HCT116 (cell line): ENCODE data around the gene PANK4. TPM values are rescaled to one million over a fixed set of nuclear protein-coding genes. Genes with fewer than 3 reads are reported as not detected.

Source experiments
- ATAC-seq: fragments of 200-7000 bp; cut with Tn5 transposase; 2 replicates; pipeline ENCODE4 v1.9.1; 2020; ENCODE audit warnings: mild to moderate bottlenecking, moderate library complexity
- BruUV-seq: library from RNA; stranded (reverse); fragments of 400-500 nt; replicated peaks from 2 replicates; lab custom pipeline; 2021; lab: Mats Ljungman, UMichigan
- CTCF ChIA-PET: fragments of 300-600 bp; sonication (Branson Sonifier 250); formaldehyde crosslinking; loops from one replicate; lab custom pipeline; 2021; ENCODE audit warnings: antibody characterized with exemption; lab: Charles Lee
- POLR2A ChIA-PET: fragments of 300-600, 350-600 bp; sonication (Branson Sonifier 250); formaldehyde crosslinking; loops from one replicate; lab custom pipeline; 2021; ENCODE audit warnings: antibody characterized with exemption; lab: Charles Lee
- RAD21 ChIA-PET, 2 experiments: fragments of 300-600 bp; sonication (Branson Sonifier 250); formaldehyde crosslinking; loops; one replicate each; lab custom pipeline; 2023; ENCODE audit warnings: low total read pairs in 2 of 2; ENCODE audit not compliant: uncharacterized antibody in 2 of 2, unreplicated experiment in 2 of 2, low non-redundant PET in 1 of 2; lab: Charles Lee
- DNase-seq: peaks from one replicate; pipeline ENCODE4 v3.0.0-alpha.2; 2010; ENCODE audit warnings: low read depth, low spot score
- H2AFZ ChIP-seq: fragments of 200-600 bp; shearing (Covaris generic), sonication (generic); 2 replicates; pipeline ENCODE4 v1.6.1; 2017; ENCODE audit warnings: low read depth, mixed run types, mixed read lengths, antibody characterized with exemption, low read length; ENCODE audit not compliant: poor library complexity, severe bottlenecking
- H3K27ac ChIP-seq: 2 replicates; pipeline ENCODE4 v1.5.1; 2012; ENCODE audit warnings: low read depth, low read length
- H3K27me3 ChIP-seq: fragments of 200-600 bp; sonication (generic); 2 replicates; pipeline ENCODE4 v1.6.1; 2016; ENCODE audit warnings: mixed run types, low read length, mixed read lengths; ENCODE audit not compliant: insufficient read depth
- H3K36me3 ChIP-seq, 2 experiments: fragments of 200-500 bp in 1 of 2; fragments of 200-600 bp in 1 of 2; sonication (Bioruptor generic) in 1 of 2; sonication (generic) in 1 of 2; 2 replicates each; pipeline versions ENCODE4 v1.5.1 to v1.6.1; 2014 to 2016; ENCODE audit warnings: low read length in 2 of 2, inconsistent platforms in 1 of 2, mixed read lengths in 1 of 2, mixed run types in 1 of 2; ENCODE audit not compliant: insufficient read depth in 2 of 2, control insufficient read depth in 1 of 2
- H3K4me1 ChIP-seq, 2 experiments: fragments of 200-600 bp in 1 of 2; sonication (generic) in 1 of 2; 2 replicates each; pipeline versions ENCODE4 v1.5.1 to v1.6.1; 2012 to 2017; ENCODE audit warnings: low read length in 2 of 2, inconsistent platforms in 1 of 2, mild to moderate bottlenecking in 1 of 2, mixed read lengths in 1 of 2, mixed run types in 1 of 2, moderate library complexity in 1 of 2; ENCODE audit not compliant: insufficient read depth in 2 of 2, control insufficient read depth in 1 of 2
- H3K4me2 ChIP-seq: fragments of 200-600 bp; sonication (generic); 2 replicates; pipeline ENCODE4 v1.6.1; 2017; ENCODE audit warnings: mixed run types, low read length, mixed read lengths
- H3K4me3 ChIP-seq, 2 experiments: fragments of 200-600 bp in 1 of 2; sonication (generic) in 1 of 2; replicated peaks in 1 of 2; 2 replicates each; pipeline ENCODE4 v1.5.1; 2011 to 2016; ENCODE audit warnings: low read length in 2 of 2, control low read depth in 1 of 2, low read depth in 1 of 2, mild to moderate bottlenecking in 1 of 2, mixed read lengths in 1 of 2, mixed run types in 1 of 2
- H3K79me2 ChIP-seq: fragments of 200-600 bp; sonication (generic); 2 replicates; pipeline ENCODE4 v1.6.1; 2017; ENCODE audit warnings: mild to moderate bottlenecking, mixed run types, low read length, moderate library complexity, mixed read lengths; ENCODE audit not compliant: insufficient read depth
- H3K9ac ChIP-seq: fragments of 200-600 bp; sonication (generic); 2 replicates; pipeline ENCODE4 v1.6.1; 2016; ENCODE audit warnings: low read length, mixed read lengths
- H3K9me2 ChIP-seq: fragments of 200-600 bp; sonication (generic), shearing (Covaris generic); 2 replicates; pipeline ENCODE4 v1.6.1; 2017; ENCODE audit warnings: mixed run types, mild to moderate bottlenecking, moderate library complexity; ENCODE audit not compliant: insufficient read depth
- H3K9me3 ChIP-seq, 2 experiments: fragments of 200-500 bp in 1 of 2; fragments of 200-600 bp in 1 of 2; sonication (Bioruptor generic) in 1 of 2; sonication (generic) in 1 of 2; 2 replicates each; pipeline ENCODE4 v1.6.1; 2014 to 2017; ENCODE audit warnings: low read length in 2 of 2, mixed read lengths in 2 of 2, inconsistent platforms in 1 of 2, low read depth in 1 of 2, mild to moderate bottlenecking in 1 of 2, mixed run types in 1 of 2, moderate library complexity in 1 of 2; ENCODE audit not compliant: control insufficient read depth in 1 of 2, insufficient read depth in 1 of 2
- H4K20me1 ChIP-seq: fragments of 200-600 bp; sonication (generic), shearing (Covaris generic); 2 replicates; pipeline ENCODE4 v1.6.1; 2017; ENCODE audit warnings: mixed run types, mild to moderate bottlenecking, moderate library complexity; ENCODE audit not compliant: insufficient read depth
- CBX3 ChIP-seq: IDR thresholded peaks from 2 replicates; pipeline ENCODE4 v1.6.1; 2012; ENCODE audit warnings: low read depth
- CEBPB ChIP-seq: IDR thresholded peaks from 2 replicates; pipeline ENCODE4 v1.6.1; 2012; ENCODE audit warnings: low read depth
- EZH2phosphoT487 ChIP-seq: fragments of 200-600 bp; IDR thresholded peaks from 2 replicates; pipeline ENCODE4 v1.6.1; 2018; ENCODE audit warnings: antibody characterized with exemption, borderline replicate concordance
- JUND ChIP-seq: IDR thresholded peaks from 2 replicates; pipeline ENCODE4 v1.6.1; 2012
- POLR2A ChIP-seq: IDR thresholded peaks from 2 replicates; pipeline ENCODE4 v1.7.0; 2011; ENCODE audit warnings: borderline replicate concordance; ENCODE audit not compliant: insufficient read depth, insufficient read length; ENCODE audit errors: extremely low read depth
- POLR2AphosphoS5 ChIP-seq: IDR thresholded peaks from 2 replicates; pipeline ENCODE4 v1.6.1; 2011; ENCODE audit warnings: mild to moderate bottlenecking, low read depth, low read length, moderate library complexity
- SIN3A ChIP-seq: IDR thresholded peaks from 2 replicates; pipeline ENCODE4 v1.6.1; 2012; ENCODE audit warnings: low read depth
- SRF ChIP-seq: IDR thresholded peaks from 2 replicates; pipeline ENCODE4 v1.6.1; 2012; ENCODE audit warnings: low read depth
- TCF7L2 ChIP-seq: IDR thresholded peaks from 2 replicates; pipeline ENCODE4 v1.7.0; 2011; ENCODE audit warnings: borderline replicate concordance, inconsistent platforms; ENCODE audit not compliant: insufficient read depth, insufficient read length; ENCODE audit errors: extremely low read depth
- ZNF274 ChIP-seq: fragments of 200-500 bp; sonication (Bioruptor generic); IDR thresholded peaks from 2 replicates; pipeline ENCODE4 v1.6.1; 2014; ENCODE audit warnings: mild to moderate bottlenecking, low read depth, low read length, inconsistent platforms
- intact Hi-C: fragments of 100-400 bp; cut with micrococcal nuclease; formaldehyde crosslinking; loops from 2 replicates; pipeline ENCODE4 v1.10.0; 2022
- total RNA-seq: library from RNA; stranded (reverse); gene quantifications from one replicate; pipeline ENCODE4 v1.2.1, GENCODE V29; 2021; ENCODE audit not compliant: unreplicated experiment
- TF ChIP-seq, protein P1 (sequence below): IDR thresholded peaks from 2 replicates; pipeline ENCODE4 v1.6.1; 2011; ENCODE audit warnings: mild to moderate bottlenecking, low read length, moderate library complexity; ENCODE audit not compliant: insufficient replicate concordance; ENCODE audit errors: extremely low read depth
- TF ChIP-seq, protein P2 (sequence below): IDR thresholded peaks from 2 replicates; pipeline ENCODE4 v1.6.1; 2012; ENCODE audit warnings: low read depth

PANK4 gene
- total RNA-seq, 1 experiment from 2014 or later, result 38.5 TPM

DNA sequence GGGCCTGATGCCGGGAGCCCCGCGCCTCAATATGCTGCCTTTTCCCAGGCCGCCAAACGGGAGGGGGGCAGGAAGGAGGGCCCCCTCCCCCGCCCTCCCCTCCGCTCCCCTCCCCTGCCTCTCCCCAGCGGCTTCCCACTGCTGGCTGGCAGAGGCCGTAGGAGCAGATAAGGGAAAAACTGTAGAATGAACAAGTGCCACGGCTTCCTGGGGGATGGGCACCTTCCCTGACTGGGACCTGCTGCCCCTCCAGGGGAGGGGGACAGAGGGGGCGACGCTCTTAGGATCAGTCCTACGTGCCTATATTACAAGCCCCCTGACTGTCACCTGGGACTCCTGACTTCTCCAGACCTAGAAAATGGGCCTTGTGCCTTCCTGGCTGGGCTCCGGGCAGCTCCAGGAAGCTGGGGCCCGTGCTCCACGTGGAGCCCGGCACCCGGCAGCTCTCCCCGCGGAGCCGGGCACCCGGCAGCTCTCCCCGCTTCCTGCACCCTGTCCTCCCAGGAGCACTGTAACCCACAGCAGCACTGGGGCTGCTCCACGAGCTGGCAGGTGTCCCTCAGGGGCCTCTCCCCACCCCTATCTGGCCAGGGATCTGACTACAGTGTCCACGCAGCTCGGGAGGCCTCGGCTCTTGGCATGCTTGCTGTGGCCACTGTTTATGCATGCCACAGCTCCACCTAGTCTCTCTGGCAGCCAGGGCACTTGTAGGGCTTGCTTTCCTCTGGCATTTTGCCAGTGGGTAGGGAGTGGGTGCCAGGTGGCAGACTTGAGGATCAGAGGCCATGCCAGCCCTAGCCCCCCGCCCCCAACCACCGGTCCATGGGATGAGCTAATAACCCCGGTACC lies 4.3 kb upstream of the PANK4 start:
- H3K9me2 ChIP-seq, result no peaks in the 10 kb centered on the region
- no peaks in the 10 kb centered on the region for H3K27me3 ChIP-seq
- CTCF ChIA-PET, result no interaction called here
- H3K27ac ChIP-seq, result no peak overlapping the region; the same call in 1 of the 2 replicates
- no peaks in the 10 kb centered on the region for H3K9me3 ChIP-seq
- no TSS peak for BruUV-seq
- RAD21 ChIA-PET, result no interaction called here
- H3K79me2 ChIP-seq, result peaks cover 3% of the 10 kb centered on the region
- H3K9ac ChIP-seq, result no peak overlapping the region
- H3K4me2 ChIP-seq, result no peak overlapping the region
- H4K20me1 ChIP-seq, result no peaks in the 10 kb centered on the region
- TF ChIP-seq ZNF274 (no peak), POLR2AphosphoS5 (no peak), JUND (no peak), POLR2A (no peak), SIN3A (no peak), SRF (no peak), CEBPB (no peak), EZH2phosphoT487 (no peak), TCF7L2 (no peak), CBX3 (no peak)
- TF ChIP-seq, protein P1, sequence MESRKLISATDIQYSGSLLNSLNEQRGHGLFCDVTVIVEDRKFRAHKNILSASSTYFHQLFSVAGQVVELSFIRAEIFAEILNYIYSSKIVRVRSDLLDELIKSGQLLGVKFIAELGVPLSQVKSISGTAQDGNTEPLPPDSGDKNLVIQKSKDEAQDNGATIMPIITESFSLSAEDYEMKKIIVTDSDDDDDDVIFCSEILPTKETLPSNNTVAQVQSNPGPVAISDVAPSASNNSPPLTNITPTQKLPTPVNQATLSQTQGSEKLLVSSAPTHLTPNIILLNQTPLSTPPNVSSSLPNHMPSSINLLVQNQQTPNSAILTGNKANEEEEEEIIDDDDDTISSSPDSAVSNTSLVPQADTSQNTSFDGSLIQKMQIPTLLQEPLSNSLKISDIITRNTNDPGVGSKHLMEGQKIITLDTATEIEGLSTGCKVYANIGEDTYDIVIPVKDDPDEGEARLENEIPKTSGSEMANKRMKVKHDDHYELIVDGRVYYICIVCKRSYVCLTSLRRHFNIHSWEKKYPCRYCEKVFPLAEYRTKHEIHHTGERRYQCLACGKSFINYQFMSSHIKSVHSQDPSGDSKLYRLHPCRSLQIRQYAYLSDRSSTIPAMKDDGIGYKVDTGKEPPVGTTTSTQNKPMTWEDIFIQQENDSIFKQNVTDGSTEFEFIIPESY, result no peak
- TF ChIP-seq, protein P2, sequence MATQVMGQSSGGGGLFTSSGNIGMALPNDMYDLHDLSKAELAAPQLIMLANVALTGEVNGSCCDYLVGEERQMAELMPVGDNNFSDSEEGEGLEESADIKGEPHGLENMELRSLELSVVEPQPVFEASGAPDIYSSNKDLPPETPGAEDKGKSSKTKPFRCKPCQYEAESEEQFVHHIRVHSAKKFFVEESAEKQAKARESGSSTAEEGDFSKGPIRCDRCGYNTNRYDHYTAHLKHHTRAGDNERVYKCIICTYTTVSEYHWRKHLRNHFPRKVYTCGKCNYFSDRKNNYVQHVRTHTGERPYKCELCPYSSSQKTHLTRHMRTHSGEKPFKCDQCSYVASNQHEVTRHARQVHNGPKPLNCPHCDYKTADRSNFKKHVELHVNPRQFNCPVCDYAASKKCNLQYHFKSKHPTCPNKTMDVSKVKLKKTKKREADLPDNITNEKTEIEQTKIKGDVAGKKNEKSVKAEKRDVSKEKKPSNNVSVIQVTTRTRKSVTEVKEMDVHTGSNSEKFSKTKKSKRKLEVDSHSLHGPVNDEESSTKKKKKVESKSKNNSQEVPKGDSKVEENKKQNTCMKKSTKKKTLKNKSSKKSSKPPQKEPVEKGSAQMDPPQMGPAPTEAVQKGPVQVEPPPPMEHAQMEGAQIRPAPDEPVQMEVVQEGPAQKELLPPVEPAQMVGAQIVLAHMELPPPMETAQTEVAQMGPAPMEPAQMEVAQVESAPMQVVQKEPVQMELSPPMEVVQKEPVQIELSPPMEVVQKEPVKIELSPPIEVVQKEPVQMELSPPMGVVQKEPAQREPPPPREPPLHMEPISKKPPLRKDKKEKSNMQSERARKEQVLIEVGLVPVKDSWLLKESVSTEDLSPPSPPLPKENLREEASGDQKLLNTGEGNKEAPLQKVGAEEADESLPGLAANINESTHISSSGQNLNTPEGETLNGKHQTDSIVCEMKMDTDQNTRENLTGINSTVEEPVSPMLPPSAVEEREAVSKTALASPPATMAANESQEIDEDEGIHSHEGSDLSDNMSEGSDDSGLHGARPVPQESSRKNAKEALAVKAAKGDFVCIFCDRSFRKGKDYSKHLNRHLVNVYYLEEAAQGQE, result no peak
- DNase-seq (no peak), ATAC-seq (no peak)
- intact Hi-C loops, result no loop called here
- no peak overlapping the region for H3K4me3 ChIP-seq
- POLR2A ChIA-PET, result no interaction called here
- no peak overlapping the region for H2AFZ ChIP-seq
- H3K4me1 ChIP-seq, result peaks cover 19 to 40% of the 10 kb centered on the region in 2 experiments; a peak in 3 of 4 replicates
- H3K36me3 ChIP-seq, result no peaks in the 10 kb centered on the region
